Measurements from ENCODE around the gene TCFL5. TPM values are rescaled to one million over a fixed set of nuclear protein-coding genes. Genes with fewer than 3 reads are reported as not detected.

The TCFL5 gene
- total RNA-seq, 4 donors from 2014 or later: 9.0 to 20.3 (median 12.7) TPM

- H3K9me3 ChIP-seq: no peaks in the 10 kb centered on the region
- TF ChIP-seq POLR2AphosphoS5 (IDR thresholded peaks at IDR 0.05): no peak
- TF ChIP-seq EP300 (IDR thresholded peaks at IDR 0.05): no peak
- peak in 1 of 2 donors; percentile 65 for DNase-seq (ENCODE audit: low spot score in 2 of 2)
- 2% methylated on average over 6 of the region's 6 CpGs for WGBS
- peaks cover 43% of the 10 kb centered on the region for H3K36me3 ChIP-seq
- H3K4me3 ChIP-seq: no peak overlapping the region
- H3K27me3 ChIP-seq: no peaks in the 10 kb centered on the region
- no peak overlapping the region for H3K27ac ChIP-seq
- peaks cover 39% of the 10 kb centered on the region for H3K4me1 ChIP-seq
These were observed 38.0 kb upstream of the TCFL5 start for GRCh38 chr20:62899633-62900051.

GRCh38 chr20:62898970-62899632, 37.5 kb upstream of the TCFL5 start:
- H3K36me3 ChIP-seq: peaks cover 44% of the 10 kb centered on the region
- no peaks in the 10 kb centered on the region for H3K27me3 ChIP-seq
- TF ChIP-seq EP300 (IDR thresholded peaks at IDR 0.05): no peak
- no peak for TF ChIP-seq POLR2AphosphoS5 (IDR thresholded peaks at IDR 0.05)
- no peak for TF ChIP-seq POLR2A (IDR thresholded peaks at IDR 0.05)
- TF ChIP-seq CTCF (IDR thresholded peaks at IDR 0.05): no peak
- H3K9me3 ChIP-seq: no peaks in the 10 kb centered on the region
- no peak overlapping the region for H3K27ac ChIP-seq
- H3K4me3 ChIP-seq: no peak overlapping the region
- peaks cover 39% of the 10 kb centered on the region for H3K4me1 ChIP-seq
- DNase-seq (ENCODE audit: low spot score in 2 of 2): peak in 1 of 2 donors; percentile 57
- WGBS: 34% methylated on average over 16 of the region's 16 CpGs

- H3K27me3 ChIP-seq: no peaks in the 10 kb centered on the region
- no peaks in the 10 kb centered on the region for H3K9me3 ChIP-seq
- DNase-seq (ENCODE audit: low spot score in 2 of 2): no peak
- no peak overlapping the region for H3K4me3 ChIP-seq
- peaks cover 39% of the 10 kb centered on the region for H3K4me1 ChIP-seq
- WGBS: 60% methylated on average over 16 of the region's 16 CpGs
- no peak for TF ChIP-seq POLR2AphosphoS5 (IDR thresholded peaks at IDR 0.05)
- no peak for TF ChIP-seq POLR2A (IDR thresholded peaks at IDR 0.05)
- TF ChIP-seq EP300 (IDR thresholded peaks at IDR 0.05): no peak
- TF ChIP-seq CTCF (IDR thresholded peaks at IDR 0.05): no peak
- peaks cover 44% of the 10 kb centered on the region for H3K36me3 ChIP-seq
- H3K27ac ChIP-seq: no peak overlapping the region
These were observed 36.7 kb upstream of the TCFL5 start for GRCh38 chr20:62898093-62898964.

- WGBS: 40% methylated on average over 11 of the region's 11 CpGs
- Histone ChIP-seq H3K27ac (no peak overlapping the region), H3K36me3 (peaks cover 44% of the 10 kb centered on the region), H3K4me1 (peaks cover 39% of the 10 kb centered on the region), H3K27me3 (no peaks in the 10 kb centered on the region), H3K9me3 (no peaks in the 10 kb centered on the region), H3K4me3 (no peak overlapping the region)
- DNase-seq (ENCODE audit: low spot score in 2 of 2): no peak
- TF ChIP-seq EP300 (IDR thresholded peaks at IDR 0.05): no peak
- TF ChIP-seq CTCF (IDR thresholded peaks at IDR 0.05): no peak
- no peak for TF ChIP-seq POLR2AphosphoS5 (IDR thresholded peaks at IDR 0.05)
- TF ChIP-seq POLR2A (IDR thresholded peaks at IDR 0.05): no peak
These were observed 36.0 kb upstream of the TCFL5 start for GRCh38 chr20:62897666-62898065.

GRCh38 chr20:62896526-62896925, 34.9 kb upstream of the TCFL5 start:
- no peak for DNase-seq (ENCODE audit: low spot score in 2 of 2)
- no peak for TF ChIP-seq EP300 (IDR thresholded peaks at IDR 0.05)
- TF ChIP-seq POLR2A (IDR thresholded peaks at IDR 0.05): no peak
- no peak for TF ChIP-seq CTCF (IDR thresholded peaks at IDR 0.05)
- TF ChIP-seq POLR2AphosphoS5 (IDR thresholded peaks at IDR 0.05): no peak
- Histone ChIP-seq H3K36me3 (peaks cover 46% of the 10 kb centered on the region), H3K4me1 (peaks cover 39% of the 10 kb centered on the region), H3K27ac (no peak overlapping the region), H3K27me3 (no peaks in the 10 kb centered on the region), H3K4me3 (no peak overlapping the region), H3K9me3 (no peaks in the 10 kb centered on the region)
- 91% methylated on average over 8 of the region's 16 CpGs for WGBS
